Mucosa of descending colon (tissue), 3 donors: ENCODE measurements around the gene XRCC1. TPM values are rescaled to one million over a fixed set of nuclear protein-coding genes. Genes with fewer than 3 reads are reported as not detected.

Experiments used
- ATAC-seq: fragments of 200-7000 bp; cut with Tn5 transposase; one replicate; pipeline ENCODE4 v1.9.1; 2020; ENCODE audit warnings: mild to moderate bottlenecking, moderate library complexity
- DNase-seq, 3 donors: peaks; one replicate each; pipeline ENCODE4 v3.0.0-alpha.2; 2020
- H3K36me3 ChIP-seq: fragments of 200-600 bp; one replicate; pipeline ENCODE4 v1.8.0; 2021; ENCODE audit warnings: low read depth, mild to moderate bottlenecking
- H3K4me1 ChIP-seq: fragments of 200-600 bp; one replicate; pipeline ENCODE4 v1.8.0; 2021; ENCODE audit warnings: low read depth, mild to moderate bottlenecking
- H3K4me3 ChIP-seq: fragments of 200-600 bp; one replicate; pipeline ENCODE4 v1.8.0; 2021; ENCODE audit warnings: mild to moderate bottlenecking
- H3K9me3 ChIP-seq: fragments of 200-600 bp; one replicate; pipeline ENCODE4 v1.8.0; 2021; ENCODE audit warnings: mild to moderate bottlenecking
- CTCF ChIP-seq: fragments of 200-600 bp; IDR thresholded peaks from one replicate; pipeline ENCODE4 v1.8.0; 2022; ENCODE audit warnings: antibody characterized with exemption, mild to moderate bottlenecking
- intact Hi-C, 2 donors: fragments of 100-400 bp; cut with DNase I in 1 of 2; cut with micrococcal nuclease in 1 of 2; formaldehyde crosslinking; loops; one replicate each; pipeline versions ENCODE4 v1.11.0 to v1.11.1; 2022; cut with DNase I, micrococcal nuclease
- total RNA-seq, 3 donors: library from RNA; stranded (reverse); fragmentation: NEBNext Ultra II Directional in 2 of 3; extraction: Animal tissue kit (Norgen Biotek cat#: 25700) in 2 of 3; gene quantifications; one replicate each; pipeline versions ENCODE4 v1.2.1 to v1.2.4, GENCODE V29; 2021 to 2023
- donor health status: DM: no; HTN: no; CAD: no; lungs with moderate emphysema.
- donor health status: DM: no; HTN: no; CAD: no.
- donor health status: DM: no; HTN: yes; CAD: no.

Gene XRCC1
- total RNA-seq, 3 donors from 2014 or later: 16.4 to 33.4 (median 21.1) TPM

- no peak for TF ChIP-seq CTCF
- H3K4me1 ChIP-seq: peaks cover 36% of the 10 kb centered on the region
- H3K36me3 ChIP-seq: no peaks in the 10 kb centered on the region
- DNase-seq (no peak), ATAC-seq (no peak)
- no peaks in the 10 kb centered on the region for H3K9me3 ChIP-seq
- intact Hi-C loops: no loop called here
- H3K4me3 ChIP-seq: no peak overlapping the region
These were observed 22.5 kb upstream of the XRCC1 start for GRCh38 chr19:43597876-43598275.

GRCh38 chr19:43596842-43597461 is 21.6 kb upstream of the XRCC1 start:
- ATAC-seq: no peak
- intact Hi-C loops: no loop called here
- no peaks in the 10 kb centered on the region for H3K9me3 ChIP-seq

GRCh38 chr19:43595999-43596841 is 20.9 kb upstream of the XRCC1 start, which contains the start of the genes IRGQ and ZNF576:
Gene IRGQ (minus strand): TSS chr19:43596134. CDS start chr19:43595338, 796 bp downstream.
Gene ZNF576 (plus strand): TSS chr19:43596595. CDS start chr19:43597109, 514 bp downstream.
- intact Hi-C loops: loop anchor here in 1 of 2 donors (2.0 kb wide), 1 partner anchor 61 kb away; no protein-coding TSS in a partner anchor
- ATAC-seq (peak; percentile 92), DNase-seq (peak; percentile 100)
- no peaks in the 10 kb centered on the region for H3K9me3 ChIP-seq
- peak within 1 kb of the TSS; percentile 29 for H3K4me3 ChIP-seq
- H3K4me1 ChIP-seq: peaks cover 36% of the 10 kb centered on the region
- no peaks in the 10 kb centered on the region for H3K36me3 ChIP-seq
- TF ChIP-seq CTCF: peak; percentile 22

More at GRCh38 chr19:43596842-43597461, 21.6 kb upstream of the XRCC1 start:
- Histone ChIP-seq H3K36me3 (no peaks in the 10 kb centered on the region), H3K4me3 (peak overlapping the region; percentile 29), H3K4me1 (peaks cover 36% of the 10 kb centered on the region)
- DNase-seq: peak in 1 of 3 donors; percentile 41
- no peak for TF ChIP-seq CTCF

- H3K36me3 ChIP-seq: no peaks in the 10 kb centered on the region
- peak; percentile 11 for ATAC-seq
These were observed 20.3 kb upstream of the XRCC1 start for GRCh38 chr19:43595605-43595998.

More at GRCh38 chr19:43595605-43595998, 20.3 kb upstream of the XRCC1 start:
- intact Hi-C loops: loop anchor here in 1 of 2 donors (2.0 kb wide), 1 partner anchor 61 kb away; no protein-coding TSS in a partner anchor
- TF ChIP-seq CTCF: no peak
- Histone ChIP-seq H3K4me1 (peaks cover 36% of the 10 kb centered on the region), H3K4me3 (peak overlapping the region; percentile 29), H3K9me3 (no peaks in the 10 kb centered on the region)
- DNase-seq: peak in 1 of 3 donors; percentile 60
